T-helper 1 cell (primary cell): ENCODE data around the gene ITGA4.
A peak's percentile ranks its signal among the peaks of the same experiment; 100 is the strongest.
"Not testable (repeated sequence)": the region's sequence is repeated elsewhere in the genome, so short reads cannot be mapped to it uniquely, and the experiment has no call there.

Experiments used
- DNase-seq, 5 donors: peaks; one replicate each; pipeline ENCODE4 v3.0.0-alpha.2; 2012 to 2020
- total RNA-seq, 4 donors: gene quantifications; one replicate each; lab custom pipeline; 2026; lab: John Stamatoyannopoulos, UW

The ITGA4 gene
- 548 to 775 (median 627) reads per million in 4 donors for total RNA-seq

DNA sequence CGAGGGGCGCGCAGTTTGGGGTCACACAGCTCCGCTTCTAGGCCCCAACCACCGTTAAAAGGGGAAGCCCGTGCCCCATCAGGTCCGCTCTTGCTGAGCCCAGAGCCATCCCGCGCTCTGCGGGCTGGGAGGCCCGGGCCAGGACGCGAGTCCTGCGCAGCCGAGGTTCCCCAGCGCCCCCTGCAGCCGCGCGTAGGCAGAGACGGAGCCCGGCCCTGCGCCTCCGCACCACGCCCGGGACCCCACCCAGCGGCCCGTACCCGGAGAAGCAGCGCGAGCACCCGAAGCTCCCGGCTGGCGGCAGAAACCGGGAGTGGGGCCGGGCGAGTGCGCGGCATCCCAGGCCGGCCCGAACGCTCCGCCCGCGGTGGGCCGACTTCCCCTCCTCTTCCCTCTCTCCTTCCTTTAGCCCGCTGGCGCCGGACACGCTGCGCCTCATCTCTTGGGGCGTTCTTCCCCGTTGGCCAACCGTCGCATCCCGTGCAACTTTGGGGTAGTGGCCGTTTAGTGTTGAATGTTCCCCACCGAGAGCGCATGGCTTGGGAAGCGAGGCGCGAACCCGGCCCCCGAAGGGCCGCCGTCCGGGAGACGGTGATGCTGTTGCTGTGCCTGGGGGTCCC is at the start of gene ITGA4:
Gene ITGA4 (plus strand): TSS at position 266 of the 620 bp plus-strand sequence. CDS start 269 bp downstream, at position 535.
- peak; percentile 72 to 93 (median 76) for DNase-seq

- DNase-seq: no peak
These were observed 48.3 kb upstream of the ITGA4 start for GRCh38 chr2:181408861-181409260.

- no peak for DNase-seq
These were observed 45.9 kb upstream of the ITGA4 start for GRCh38 chr2:181411105-181411849.

DNA sequence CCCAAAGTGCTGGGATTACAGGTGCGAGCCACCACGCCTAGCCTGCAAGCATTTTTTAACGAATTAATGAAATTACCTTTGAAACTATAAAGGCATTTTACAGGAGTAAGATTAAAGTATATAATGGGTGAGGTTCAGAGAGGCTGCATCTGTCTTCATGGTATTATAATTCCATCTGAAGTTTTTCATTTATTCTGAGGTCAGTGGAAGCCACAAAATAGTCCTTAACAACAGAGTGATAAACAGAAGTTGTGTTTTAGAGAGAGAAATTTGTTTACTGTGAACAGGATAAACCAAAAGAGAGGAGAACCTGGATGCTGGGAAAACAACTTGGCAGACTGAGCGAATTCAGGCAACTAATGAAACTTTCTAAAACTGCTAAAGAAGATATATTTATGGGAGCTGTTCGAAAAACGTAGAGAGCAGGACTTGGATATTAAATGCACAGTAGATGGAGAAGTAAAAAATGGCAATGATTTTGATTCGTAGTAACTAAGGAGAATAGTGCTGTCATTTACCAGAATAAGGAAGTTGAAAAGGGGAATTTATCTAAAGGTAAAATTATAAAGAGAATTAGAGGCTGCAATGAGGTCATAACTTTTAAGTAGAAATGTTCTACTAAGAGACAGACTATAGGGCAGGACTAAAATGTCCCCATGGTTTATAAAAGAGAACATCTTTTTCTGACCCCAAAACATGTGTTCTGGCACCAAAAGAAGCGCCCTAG is 37.9 kb upstream of the ITGA4 start:
- no peak for DNase-seq

- no peak for DNase-seq
These were observed 36.7 kb upstream of the ITGA4 start for GRCh38 chr2:181420259-181421130.

- no peak for DNase-seq
These were observed 36.1 kb upstream of the ITGA4 start for GRCh38 chr2:181421131-181421458.

GRCh38 chr2:181421464-181421863 is 35.7 kb upstream of the ITGA4 start:
- no peak for DNase-seq

- DNase-seq: no peak
These were observed 30.5 kb upstream of the ITGA4 start for GRCh38 chr2:181426672-181427071.

DNA sequence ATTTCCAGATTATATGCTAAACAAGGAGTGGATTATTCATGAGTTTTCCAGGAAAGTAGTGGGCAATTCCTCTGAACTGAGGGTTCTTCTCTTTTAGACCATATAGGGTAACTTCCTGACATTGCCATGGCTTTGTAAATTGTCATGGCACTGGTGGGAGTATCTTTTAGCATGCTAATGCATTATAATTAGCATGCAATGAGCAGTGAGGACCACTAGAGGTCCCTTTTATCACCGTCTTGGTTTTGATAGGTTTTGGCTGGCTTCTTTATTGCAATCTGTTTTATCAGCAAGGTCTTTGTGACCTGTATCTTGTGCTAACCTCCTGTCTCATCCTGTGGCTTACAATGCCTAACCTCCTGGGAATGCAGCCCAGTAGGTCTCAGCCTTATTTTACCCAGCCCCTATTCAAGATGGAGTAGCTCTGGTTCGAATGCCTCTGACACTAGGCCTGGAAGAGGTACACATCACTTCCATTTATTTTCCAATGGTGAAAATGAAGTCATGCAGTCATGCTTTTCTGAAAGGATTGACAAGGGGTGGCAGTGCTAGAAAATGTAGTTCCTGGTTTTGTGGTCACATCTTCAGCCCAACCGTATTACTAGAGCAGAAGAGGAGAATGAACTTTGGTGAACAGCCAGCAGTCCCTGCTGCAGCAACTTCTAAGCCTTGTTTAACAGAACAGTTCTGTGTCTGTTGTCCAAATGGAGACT is 26.6 kb upstream of the ITGA4 start:
- peak in 2 of 5 donors; percentile 7 to 64 for DNase-seq

GRCh38 chr2:181431674-181432073 is 25.5 kb upstream of the ITGA4 start:
- no peak for DNase-seq

GRCh38 chr2:181438261-181438660 is 18.9 kb upstream of the ITGA4 start:
- DNase-seq: peak in 2 of 5 donors; percentile 6 to 42

GRCh38 chr2:181440344-181440743 is 16.8 kb upstream of the ITGA4 start:
- DNase-seq: no peak

GRCh38 chr2:181440919-181441318 is 16.3 kb upstream of the ITGA4 start:
- no peak for DNase-seq

DNA sequence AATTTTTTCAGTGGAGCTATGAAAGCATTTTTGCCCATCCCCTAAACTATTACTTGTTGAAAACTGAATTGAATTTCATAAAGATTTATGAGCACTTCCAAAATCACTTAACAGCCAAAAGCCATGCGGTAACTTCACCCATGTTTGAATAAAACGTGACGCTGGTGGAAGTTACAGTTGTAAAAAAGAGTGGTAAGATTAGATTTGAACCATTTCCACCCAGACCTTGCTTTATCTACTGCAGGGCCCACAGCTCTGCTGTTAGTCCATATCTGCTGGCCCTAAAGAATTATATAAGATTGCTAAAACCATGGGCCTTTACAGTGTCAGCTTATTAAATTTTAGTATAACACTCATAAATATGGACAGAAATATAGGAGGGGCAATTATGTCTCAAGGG is 15.5 kb upstream of the ITGA4 start:
- DNase-seq: no peak

- DNase-seq: no peak
These were observed 12.5 kb upstream of the ITGA4 start for GRCh38 chr2:181444654-181445053.

DNA sequence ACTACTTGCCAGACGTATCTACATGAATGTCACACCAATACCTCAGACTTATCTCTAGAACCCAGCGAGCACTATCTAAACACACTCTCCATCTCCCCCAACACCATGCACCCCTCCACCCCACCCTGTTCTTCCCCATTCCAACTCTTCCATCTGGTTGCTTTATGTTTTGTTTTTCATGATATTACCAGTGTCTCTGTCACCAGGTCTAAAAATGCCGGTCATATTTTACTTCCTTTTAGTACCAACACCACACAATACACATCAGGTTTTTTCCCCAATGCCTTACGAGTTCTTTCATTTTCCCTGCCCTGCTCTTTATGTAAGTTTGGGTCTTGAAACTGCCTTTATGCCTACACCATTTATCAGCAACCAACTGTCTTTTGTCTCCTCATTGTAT is 10.2 kb upstream of the ITGA4 start:
- no peak for DNase-seq

GRCh38 chr2:181449278-181449677 is 7.9 kb upstream of the ITGA4 start:
- not testable (repeated sequence) for DNase-seq

- DNase-seq: peak in 1 of 5 donors; percentile 58
These were observed 2.3 kb upstream of the ITGA4 start for GRCh38 chr2:181454686-181455450.

DNA sequence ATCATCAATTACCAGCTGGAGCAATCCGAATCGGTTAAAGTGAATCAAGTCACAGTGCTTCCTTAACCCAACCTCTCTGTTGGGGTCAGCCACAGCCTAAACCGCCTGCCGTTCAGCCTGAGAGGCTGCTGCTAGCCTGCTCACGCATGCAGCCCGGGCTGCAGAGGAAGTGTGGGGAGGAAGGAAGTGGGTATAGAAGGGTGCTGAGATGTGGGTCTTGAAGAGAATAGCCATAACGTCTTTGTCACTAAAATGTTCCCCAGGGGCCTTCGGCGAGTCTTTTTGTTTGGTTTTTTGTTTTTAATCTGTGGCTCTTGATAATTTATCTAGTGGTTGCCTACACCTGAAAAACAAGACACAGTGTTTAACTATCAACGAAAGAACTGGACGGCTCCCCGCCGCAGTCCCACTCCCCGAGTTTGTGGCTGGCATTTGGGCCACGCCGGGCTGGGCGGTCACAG is 496 bp upstream of the ITGA4 start:
- peak; percentile 43 to 95 (median 62) for DNase-seq

DNA sequence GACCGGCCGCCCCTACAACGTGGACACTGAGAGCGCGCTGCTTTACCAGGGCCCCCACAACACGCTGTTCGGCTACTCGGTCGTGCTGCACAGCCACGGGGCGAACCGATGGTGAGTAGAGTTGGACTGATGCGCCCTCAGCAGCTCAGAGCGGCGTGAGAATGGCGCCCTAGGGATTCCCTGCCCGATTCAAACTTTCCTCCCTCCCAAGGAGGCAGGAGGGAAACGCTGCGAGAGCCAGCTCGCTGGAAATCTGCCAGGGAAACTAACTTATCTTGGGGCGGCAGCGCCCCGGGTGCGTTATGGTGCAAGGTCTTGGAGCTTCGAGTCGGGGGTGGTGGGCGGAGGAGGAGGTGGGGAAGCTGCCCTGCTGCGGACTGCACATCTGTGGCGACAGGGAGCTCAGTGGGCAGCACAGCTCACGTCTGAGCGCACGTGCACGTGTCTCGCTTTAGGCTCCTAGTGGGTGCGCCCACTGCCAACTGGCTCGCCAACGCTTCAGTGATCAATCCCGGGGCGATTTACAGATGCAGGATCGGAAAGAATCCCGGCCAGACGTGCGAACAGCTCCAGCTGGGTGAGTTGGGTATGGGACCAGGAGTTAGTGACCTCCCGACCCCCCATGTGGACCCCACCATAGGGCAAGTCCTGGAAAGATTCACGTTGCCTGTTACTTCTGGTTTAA is 697 bp downstream of the ITGA4 start:
- DNase-seq: peak in 4 of 5 donors; percentile 22 to 69 (median 29)
